ENCODE measurements around the gene SELENOV. TPM values are rescaled to one million over a fixed set of nuclear protein-coding genes. Genes with fewer than 3 reads are reported as not detected.

Gene SELENOV
- total and polyA plus RNA-seq, 9 of the 15 experiments (the other 6 are each of a cell fraction or from before 2014, with no cell fraction given) = 0.04 to 0.09 (median 0.06) TPM; not detected in 4

DNA sequence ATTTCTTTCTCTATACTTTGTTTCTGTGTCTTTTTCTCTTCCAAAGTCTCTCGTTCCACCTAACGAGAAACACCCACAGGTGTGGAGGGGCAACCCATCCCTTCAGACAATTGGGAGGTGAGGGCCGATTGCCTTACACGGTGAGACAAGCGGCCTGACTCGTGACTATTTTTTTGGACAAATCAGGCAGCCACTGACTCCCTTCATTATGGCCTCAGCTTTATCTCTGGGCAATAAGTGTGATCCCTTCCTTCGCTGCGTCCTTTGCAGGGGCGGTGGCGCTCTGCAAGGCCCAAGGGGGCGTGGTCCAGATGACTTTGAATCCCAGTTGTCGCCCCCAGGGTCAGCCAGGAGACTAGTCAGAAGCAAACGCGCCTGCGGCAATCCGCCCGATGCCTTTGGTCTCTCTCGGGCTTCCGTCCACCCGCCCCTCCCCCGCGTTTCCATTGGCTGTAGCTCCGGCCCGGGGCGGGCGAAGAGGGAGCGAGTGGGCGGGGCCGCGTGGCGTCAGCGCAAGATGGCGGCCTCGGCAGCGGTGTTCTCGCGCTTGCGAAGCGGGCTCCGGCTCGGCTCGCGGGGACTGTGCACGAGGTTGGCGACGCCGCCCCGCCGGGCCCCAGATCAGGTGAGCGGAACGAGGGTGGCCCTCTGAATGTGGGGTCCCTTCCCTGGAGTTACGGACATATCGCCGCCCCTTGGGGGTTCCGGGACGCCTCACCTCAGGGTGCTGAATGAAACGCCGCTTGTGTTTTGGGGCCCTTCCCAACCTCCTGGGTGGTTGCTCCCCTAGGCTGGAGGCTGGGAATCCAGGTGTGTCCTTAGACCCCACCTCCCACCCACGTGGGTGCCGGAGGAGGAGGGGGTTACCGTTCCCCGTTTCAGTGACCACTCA lies 34.4 kb upstream of the SELENOV start, which contains the start of gene TIMM50 (continued):
- TF ChIP-seq, protein P1, sequence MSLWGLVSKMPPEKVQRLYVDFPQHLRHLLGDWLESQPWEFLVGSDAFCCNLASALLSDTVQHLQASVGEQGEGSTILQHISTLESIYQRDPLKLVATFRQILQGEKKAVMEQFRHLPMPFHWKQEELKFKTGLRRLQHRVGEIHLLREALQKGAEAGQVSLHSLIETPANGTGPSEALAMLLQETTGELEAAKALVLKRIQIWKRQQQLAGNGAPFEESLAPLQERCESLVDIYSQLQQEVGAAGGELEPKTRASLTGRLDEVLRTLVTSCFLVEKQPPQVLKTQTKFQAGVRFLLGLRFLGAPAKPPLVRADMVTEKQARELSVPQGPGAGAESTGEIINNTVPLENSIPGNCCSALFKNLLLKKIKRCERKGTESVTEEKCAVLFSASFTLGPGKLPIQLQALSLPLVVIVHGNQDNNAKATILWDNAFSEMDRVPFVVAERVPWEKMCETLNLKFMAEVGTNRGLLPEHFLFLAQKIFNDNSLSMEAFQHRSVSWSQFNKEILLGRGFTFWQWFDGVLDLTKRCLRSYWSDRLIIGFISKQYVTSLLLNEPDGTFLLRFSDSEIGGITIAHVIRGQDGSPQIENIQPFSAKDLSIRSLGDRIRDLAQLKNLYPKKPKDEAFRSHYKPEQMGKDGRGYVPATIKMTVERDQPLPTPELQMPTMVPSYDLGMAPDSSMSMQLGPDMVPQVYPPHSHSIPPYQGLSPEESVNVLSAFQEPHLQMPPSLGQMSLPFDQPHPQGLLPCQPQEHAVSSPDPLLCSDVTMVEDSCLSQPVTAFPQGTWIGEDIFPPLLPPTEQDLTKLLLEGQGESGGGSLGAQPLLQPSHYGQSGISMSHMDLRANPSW (CRISPR knock-in tag; IDR thresholded peaks at IDR 0.05) = no peak
- TF ChIP-seq ZNF253 (CRISPR knock-in tag; conservative IDR thresholded peaks at IDR 0.05) (no peak), RCOR1 (IDR thresholded peaks at IDR 0.05; ENCODE audit: borderline replicate concordance in 1 of 2, low read depth in 2 of 2, low read length in 2 of 2) (peak; percentile 54 to 88; a peak in 3 of 4 replicates), NR2C1 (IDR thresholded peaks at IDR 0.05) (peak; percentile 61), NR2C1 (tag; IDR thresholded peaks at IDR 0.05) (no peak; the same call in 1 of the 2 replicates), ZNF140 (CRISPR knock-in tag; IDR thresholded peaks at IDR 0.05) (no peak), ZNF232 (CRISPR knock-in tag; IDR thresholded peaks at IDR 0.05) (peak; percentile 82; the same call in 1 of the 2 replicates), BRD9 (IDR thresholded peaks at IDR 0.05; ENCODE audit: low read depth, partially characterized antibody) (peak; percentile 49), XRCC5 (IDR thresholded peaks at IDR 0.05; ENCODE audit: low read depth, low read length) (peak; percentile 56; the same call in 1 of the 2 replicates), ZNF347 (CRISPR knock-in tag; IDR thresholded peaks at IDR 0.05; ENCODE audit: low read depth) (no peak)
- TF ChIP-seq, protein P2, sequence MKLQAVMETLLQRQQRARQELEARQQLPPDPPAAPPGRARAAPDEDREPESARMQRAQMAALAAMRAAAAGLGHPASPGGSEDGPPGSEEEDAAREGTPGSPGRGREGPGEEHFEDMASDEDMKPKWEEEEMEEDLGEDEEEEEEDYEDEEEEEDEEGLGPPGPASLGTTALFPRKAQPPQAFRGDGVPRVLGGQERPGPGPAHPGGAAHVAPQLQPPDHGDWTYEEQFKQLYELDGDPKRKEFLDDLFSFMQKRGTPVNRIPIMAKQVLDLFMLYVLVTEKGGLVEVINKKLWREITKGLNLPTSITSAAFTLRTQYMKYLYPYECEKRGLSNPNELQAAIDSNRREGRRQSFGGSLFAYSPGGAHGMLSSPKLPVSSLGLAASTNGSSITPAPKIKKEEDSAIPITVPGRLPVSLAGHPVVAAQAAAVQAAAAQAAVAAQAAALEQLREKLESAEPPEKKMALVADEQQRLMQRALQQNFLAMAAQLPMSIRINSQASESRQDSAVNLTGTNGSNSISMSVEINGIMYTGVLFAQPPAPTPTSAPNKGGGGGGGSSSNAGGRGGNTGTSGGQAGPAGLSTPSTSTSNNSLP (IDR thresholded peaks at IDR 0.05; ENCODE audit: borderline replicate concordance, low read depth, low read length) = peak; percentile 73
- TF ChIP-seq, protein P3, sequence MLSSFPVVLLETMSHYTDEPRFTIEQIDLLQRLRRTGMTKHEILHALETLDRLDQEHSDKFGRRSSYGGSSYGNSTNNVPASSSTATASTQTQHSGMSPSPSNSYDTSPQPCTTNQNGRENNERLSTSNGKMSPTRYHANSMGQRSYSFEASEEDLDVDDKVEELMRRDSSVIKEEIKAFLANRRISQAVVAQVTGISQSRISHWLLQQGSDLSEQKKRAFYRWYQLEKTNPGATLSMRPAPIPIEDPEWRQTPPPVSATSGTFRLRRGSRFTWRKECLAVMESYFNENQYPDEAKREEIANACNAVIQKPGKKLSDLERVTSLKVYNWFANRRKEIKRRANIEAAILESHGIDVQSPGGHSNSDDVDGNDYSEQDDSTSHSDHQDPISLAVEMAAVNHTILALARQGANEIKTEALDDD (IDR thresholded peaks at IDR 0.05) = peak; percentile 97
- TF ChIP-seq, protein P4, sequence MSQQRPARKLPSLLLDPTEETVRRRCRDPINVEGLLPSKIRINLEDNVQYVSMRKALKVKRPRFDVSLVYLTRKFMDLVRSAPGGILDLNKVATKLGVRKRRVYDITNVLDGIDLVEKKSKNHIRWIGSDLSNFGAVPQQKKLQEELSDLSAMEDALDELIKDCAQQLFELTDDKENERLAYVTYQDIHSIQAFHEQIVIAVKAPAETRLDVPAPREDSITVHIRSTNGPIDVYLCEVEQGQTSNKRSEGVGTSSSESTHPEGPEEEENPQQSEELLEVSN (IDR thresholded peaks at IDR 0.05; ENCODE audit: borderline replicate concordance in 1 of 2, extremely low read depth in 1 of 2, insufficient read depth in 1 of 2, insufficient read length in 1 of 2, low read depth in 1 of 2, low read length in 1 of 2, poor library complexity in 1 of 2, severe bottlenecking in 1 of 2) = peak; percentile 52 to 80
- TF ChIP-seq, protein P5, sequence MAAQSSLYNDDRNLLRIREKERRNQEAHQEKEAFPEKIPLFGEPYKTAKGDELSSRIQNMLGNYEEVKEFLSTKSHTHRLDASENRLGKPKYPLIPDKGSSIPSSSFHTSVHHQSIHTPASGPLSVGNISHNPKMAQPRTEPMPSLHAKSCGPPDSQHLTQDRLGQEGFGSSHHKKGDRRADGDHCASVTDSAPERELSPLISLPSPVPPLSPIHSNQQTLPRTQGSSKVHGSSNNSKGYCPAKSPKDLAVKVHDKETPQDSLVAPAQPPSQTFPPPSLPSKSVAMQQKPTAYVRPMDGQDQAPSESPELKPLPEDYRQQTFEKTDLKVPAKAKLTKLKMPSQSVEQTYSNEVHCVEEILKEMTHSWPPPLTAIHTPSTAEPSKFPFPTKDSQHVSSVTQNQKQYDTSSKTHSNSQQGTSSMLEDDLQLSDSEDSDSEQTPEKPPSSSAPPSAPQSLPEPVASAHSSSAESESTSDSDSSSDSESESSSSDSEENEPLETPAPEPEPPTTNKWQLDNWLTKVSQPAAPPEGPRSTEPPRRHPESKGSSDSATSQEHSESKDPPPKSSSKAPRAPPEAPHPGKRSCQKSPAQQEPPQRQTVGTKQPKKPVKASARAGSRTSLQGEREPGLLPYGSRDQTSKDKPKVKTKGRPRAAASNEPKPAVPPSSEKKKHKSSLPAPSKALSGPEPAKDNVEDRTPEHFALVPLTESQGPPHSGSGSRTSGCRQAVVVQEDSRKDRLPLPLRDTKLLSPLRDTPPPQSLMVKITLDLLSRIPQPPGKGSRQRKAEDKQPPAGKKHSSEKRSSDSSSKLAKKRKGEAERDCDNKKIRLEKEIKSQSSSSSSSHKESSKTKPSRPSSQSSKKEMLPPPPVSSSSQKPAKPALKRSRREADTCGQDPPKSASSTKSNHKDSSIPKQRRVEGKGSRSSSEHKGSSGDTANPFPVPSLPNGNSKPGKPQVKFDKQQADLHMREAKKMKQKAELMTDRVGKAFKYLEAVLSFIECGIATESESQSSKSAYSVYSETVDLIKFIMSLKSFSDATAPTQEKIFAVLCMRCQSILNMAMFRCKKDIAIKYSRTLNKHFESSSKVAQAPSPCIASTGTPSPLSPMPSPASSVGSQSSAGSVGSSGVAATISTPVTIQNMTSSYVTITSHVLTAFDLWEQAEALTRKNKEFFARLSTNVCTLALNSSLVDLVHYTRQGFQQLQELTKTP (IDR thresholded peaks at IDR 0.05; ENCODE audit: low read depth in 1 of 2, partially characterized antibody in 2 of 2) = peak in 1 of 2 experiments; percentile 53

Measured in K562 (cell line).